Activated CD8-positive, alpha-beta memory T cell treated with anti-CD3 and anti-CD28 coated beads for 4 hours (primary cell): ENCODE measurements around the gene CARNS1.

Source experiments
- DNase-seq, 2 donors: peaks; one replicate each; pipeline ENCODE4 v3.0.0-alpha.2; 2020; ENCODE audit warnings: low read depth in 2 of 2

Gene CARNS1

DNA sequence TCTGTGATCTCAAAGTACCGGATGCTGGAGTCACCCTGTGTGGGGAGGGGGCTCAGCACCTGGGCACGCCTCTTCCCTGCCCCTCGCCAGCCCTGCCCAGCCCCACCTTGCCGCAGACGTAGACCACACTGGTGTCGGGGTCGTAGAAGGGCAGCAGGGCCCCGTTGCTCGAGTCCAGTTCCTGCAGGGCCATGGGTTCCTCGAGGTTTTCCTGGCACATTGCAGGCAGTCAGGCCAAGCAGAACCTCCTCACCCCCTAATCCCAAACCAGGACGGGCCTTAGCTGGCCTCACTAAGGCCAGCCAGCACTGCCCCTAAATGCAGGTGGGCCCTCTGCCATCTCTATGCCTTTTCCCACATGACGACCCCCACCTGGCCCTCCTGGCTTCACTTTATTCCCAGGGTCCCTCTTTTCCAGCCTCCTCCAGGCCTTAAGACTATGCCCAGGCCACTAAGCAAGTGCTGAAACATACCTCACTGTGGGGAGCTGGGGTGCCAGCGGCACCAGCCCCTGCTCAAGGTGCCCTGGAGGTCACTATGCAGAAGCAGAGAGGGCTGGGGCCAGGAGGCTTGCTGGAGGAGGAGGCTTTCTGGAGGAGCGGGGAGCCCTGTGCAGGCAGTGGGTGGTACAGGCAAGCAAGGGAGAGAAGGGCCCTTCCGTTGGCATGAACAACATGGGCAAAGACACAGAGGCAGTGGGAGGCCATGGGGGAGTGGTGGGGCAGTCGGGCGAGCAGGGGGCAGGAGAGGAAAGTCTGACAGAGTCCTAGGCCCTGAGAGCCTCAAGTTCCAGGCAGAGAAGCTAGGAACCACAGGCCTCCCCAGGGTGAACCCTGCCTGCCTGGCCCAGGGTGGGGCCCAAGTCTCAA lies 25.0 kb downstream of the CARNS1 start:
- DNase-seq: no peak

- no peak for DNase-seq
These were observed 25.7 kb downstream of the CARNS1 start for GRCh38 chr11:67441098-67441563.

DNA sequence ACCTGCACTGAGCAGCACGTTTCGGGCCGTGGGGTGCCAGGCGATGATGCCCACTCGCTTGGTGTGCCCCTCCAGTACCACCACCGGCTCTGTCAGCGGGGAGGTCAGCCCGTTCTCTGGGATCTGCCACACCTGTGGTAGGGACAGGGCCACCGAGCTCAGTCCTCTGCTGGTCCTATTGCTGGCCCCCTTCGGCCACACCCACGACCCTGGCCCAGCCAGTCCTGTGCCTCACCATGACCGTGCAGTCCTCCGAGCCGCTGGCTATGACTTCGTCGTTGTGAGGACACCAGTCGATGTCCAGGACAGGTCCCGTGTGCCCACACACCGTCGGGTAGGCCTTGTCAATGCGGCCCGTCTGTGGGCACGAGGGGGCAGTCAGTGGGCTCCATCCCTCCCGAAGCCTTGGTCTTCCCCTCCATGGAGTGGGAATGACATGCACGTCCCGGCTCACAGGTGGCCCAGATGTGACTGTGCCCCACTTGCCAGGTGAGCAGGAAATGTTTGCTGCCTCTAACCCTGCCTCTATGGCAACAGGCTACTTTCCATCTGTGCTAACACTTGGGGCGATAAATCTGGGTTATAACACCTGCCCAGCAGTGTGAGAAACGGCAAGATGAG lies 26.4 kb downstream of the CARNS1 start:
- DNase-seq: no peak

- no peak for DNase-seq
These were observed 27.3 kb downstream of the CARNS1 start for GRCh38 chr11:67442504-67443404.

DNA sequence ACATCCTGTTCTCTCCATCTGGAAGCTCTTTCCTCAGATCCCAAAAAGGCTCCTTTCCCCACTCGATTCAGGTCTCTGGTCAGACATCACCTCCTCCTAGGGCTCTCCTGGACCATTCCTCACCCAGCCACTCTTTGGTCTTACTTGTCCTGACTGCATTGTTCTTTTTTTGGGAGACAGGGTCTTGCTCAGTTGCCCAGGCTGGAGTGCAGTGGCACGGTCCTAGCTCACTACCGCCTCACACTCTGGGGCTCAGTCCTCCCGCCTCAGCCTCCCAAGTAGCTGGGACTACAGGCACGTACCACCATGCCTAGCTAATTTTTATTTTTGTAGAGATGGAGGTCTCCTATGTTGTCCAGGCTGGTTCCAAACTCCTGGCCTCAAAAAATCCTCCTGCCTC lies 30.0 kb downstream of the CARNS1 start:
- DNase-seq: no peak

DNA sequence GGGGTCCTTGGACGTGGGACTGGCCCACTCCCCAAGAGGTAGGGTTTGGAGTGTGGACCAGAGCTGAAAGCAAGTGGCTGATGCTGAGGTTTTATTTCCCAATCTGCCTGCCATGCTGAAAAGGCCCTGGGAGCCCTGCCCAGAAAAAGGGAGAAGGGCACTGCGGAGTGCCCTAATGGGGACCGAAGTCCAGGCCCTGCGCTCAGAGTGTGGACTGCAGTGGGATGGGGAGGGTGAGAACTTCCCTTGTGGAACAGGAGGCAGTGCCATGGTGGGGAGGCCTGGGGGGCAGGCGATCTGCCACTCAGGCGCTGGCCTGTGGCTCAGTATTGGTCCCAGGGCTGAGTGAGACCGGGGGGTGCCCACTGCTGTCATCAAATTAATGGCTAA lies 32.7 kb downstream of the CARNS1 start:
- DNase-seq: no peak

GRCh38 chr11:67449116-67449844 lies 33.8 kb downstream of the CARNS1 start:
- no peak for DNase-seq

DNA sequence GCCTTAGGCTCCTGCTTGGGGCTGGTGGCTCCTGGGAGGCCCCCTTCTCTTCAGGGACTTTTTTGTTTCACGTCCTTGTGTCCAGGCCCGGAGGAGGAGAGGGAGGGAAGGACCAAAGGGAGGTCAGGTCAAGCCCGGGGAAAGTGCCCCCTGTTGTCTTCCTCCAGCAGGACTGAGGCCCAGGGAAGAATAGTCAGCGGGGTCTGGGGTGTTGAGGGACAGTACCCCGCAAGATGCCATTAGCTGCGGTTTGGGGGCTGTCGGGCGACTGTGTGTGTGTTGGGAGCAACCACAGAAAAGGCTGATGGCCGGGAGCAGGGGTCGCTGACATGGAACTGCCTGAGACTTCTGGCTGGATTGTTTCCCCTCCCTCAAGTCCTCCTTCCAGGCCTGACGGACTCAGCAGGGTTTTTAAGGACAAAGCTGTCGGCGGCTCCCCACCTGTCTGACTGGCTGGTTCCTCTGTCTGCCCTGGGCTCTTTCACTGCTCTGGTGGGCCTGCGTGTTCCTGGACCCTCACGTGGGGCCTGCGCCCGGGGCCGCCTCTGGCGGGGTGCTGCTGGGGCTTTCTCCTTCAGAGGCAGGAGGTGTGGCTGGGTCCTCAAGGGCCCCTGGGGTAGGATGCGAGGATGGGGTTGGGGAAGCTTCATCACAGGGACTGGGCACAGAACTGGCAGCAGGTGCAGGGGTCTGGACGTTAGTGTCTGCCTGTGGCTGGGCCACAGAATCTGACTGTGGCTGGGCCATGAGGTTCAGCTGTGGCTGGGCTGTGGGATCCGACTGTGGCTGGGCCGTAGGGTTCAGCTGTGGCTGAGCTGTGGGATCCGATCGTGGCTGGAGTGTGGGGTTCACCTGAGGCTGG lies 35.5 kb downstream of the CARNS1 start:
- no peak for DNase-seq

GRCh38 chr11:67451658-67451976 lies 36.1 kb downstream of the CARNS1 start:
- DNase-seq: no peak

- no peak for DNase-seq
These were observed 36.9 kb downstream of the CARNS1 start, which contains the start of gene GPR152 for GRCh38 chr11:67452141-67452952. TSS of gene GPR152 (minus strand) at chr11:67452729. CDS start at chr11:67452724, 5 bp downstream.

- no peak for DNase-seq
These were observed 38.6 kb downstream of the CARNS1 start for GRCh38 chr11:67453816-67454732.

DNA sequence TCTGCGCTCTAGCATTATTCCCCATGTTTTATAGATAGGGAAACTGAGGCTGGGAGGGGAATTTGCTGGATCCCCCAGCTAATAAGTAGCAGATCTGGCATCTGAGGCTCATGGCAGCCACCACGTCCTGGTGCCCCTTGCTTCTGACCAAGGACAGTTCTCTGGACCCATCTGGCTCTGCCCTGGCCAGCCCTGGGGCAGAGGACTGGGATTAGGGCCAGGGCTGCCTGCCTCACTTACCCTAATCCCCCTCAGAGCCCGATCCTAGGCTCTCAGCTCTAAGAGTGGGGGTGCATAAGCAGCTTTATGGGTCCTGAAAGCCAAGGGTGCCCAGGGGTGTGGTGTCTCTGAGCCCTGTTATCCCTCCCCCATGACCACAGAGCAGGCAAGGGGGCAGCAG lies 39.6 kb downstream of the CARNS1 start, which contains the start of gene CABP4:
CABP4 (plus strand) TSS at position 301 of the 400 bp plus-strand sequence; CDS start at position 371, 70 bp downstream.
- DNase-seq: no peak

DNA sequence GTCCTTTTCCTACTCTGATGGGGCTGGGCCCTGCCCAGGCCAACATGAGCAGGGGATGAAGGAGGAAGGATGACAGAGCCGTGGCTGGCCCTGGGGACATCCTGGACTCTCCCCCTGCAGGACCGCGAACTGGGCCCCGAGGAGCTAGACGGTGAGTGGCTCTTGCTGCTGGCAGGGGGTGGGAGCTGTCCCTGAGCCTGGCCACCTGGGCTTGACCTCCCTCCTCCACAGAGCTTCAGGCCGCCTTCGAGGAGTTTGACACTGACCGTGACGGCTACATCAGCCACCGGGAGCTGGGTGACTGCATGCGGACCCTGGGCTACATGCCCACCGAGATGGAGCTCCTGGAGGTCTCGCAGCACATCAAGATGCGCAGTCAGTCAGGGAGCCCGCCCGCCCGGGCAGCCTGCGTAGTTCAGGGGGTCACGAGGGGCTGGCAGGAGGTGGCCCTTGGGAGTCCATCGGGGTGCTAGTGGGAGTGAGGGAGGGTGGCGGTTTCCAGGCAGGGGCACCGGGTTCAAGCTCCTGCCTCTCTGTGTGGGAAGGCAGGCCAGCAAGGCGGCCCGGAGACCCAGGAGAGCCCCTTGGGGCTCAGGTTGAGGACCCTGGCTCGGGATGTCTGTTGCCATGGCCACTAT lies 40.7 kb downstream of the CARNS1 start:
- no peak for DNase-seq

DNA sequence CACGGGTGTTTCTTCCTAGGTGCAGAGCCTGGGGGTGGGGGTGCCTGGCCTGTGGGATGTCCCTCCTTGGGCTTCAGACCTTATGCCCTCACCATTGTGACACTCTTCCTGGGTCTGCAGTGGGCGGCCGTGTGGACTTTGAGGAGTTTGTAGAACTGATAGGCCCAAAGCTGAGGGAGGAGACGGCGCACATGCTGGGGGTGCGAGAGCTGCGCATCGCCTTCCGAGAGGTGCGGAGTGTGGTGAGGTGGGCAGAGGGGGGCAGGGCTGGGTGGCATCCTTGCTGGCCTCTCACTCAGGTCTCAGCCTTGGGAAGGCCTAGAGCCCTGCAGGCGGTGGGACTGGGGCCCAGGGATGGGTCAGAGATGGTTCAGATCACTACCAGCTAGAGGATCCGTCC lies 42.0 kb downstream of the CARNS1 start:
- no peak for DNase-seq

GRCh38 chr11:67458266-67458665 lies 42.8 kb downstream of the CARNS1 start:
- DNase-seq: no peak

DNA sequence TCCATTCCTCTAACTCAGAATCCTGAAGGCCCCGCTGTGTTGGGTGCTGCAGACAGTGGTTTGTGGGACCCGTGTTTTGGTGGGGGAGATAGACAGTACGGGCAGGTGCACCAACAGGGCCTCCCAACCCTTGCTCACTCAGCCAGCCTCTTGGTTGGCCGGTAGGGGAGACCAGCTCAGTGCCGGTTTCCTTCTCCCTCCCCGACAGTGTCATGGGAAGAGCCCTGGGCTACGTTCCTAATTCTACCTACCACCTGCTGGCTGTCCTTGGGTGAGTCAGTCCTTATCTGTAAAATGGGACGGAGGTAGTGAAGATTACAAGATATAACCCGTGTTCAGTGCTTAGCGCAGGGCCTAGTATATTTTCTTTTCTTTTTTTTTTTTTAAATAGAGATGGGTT lies 47.7 kb downstream of the CARNS1 start:
- no peak for DNase-seq

GRCh38 chr11:67463680-67464410 lies 48.4 kb downstream of the CARNS1 start:
- DNase-seq: no peak
